Measurements from ENCODE around the gene AGAP1. TPM values are rescaled to one million over a fixed set of nuclear protein-coding genes. Genes with fewer than 3 reads are reported as not detected.

AGAP1 gene
- total RNA-seq, 3 donors from 2014 or later = 1.9 to 2.6 (median 2.1) TPM

DNA sequence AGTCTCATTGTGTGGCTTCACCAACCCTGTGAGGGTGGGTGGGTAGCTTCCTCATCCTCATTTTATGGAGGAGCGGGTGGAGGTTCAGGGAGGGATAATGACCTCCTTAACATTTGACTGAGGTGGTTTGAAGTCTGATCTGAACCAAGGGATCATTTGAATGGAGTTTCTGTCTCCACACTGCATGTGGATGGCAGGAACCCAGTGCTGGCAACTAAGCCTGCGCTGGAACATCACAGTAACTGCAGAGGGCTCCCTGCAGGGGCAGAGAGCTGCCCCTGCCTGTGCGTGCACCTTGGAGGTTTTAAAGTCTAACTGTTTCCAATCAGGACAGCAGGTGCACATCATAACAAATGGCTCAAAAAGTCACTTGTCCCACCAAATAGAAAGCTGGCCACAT, 3.3 kb downstream of the AGAP1 start:
- no peak for ATAC-seq
- DNase-seq = no peak
- no peaks in the 10 kb centered on the region for H3K9me3 Mint-ChIP-seq
- no peak overlapping the region for H3K4me3 Mint-ChIP-seq
- peaks cover 56% of the 10 kb centered on the region for H3K27me3 Mint-ChIP-seq (ENCODE audit: low read depth)
- peaks cover 11% of the 10 kb centered on the region for H3K4me1 Mint-ChIP-seq (ENCODE audit: low read depth)
- H3K36me3 Mint-ChIP-seq (ENCODE audit: insufficient read depth) = no peaks in the 10 kb centered on the region

DNA sequence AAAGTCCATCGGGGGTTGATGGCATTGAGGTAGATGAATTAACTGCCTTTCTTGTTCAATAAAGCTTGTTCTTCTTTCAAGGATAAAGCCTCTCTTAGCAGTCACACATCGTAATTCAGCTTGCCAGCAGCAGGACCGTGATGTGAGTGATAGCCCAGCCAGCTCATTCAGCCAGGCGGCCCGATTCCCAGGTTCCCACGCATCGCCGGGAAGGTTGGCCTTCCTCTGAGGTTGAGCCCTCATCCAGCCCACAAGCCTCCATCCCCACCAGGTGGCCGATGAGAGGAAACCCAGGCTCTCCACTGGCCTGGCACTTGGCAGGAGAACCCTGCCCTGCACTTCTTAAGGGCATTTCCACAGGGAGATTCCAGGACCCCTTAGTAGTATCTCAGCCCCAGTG, 4.7 kb downstream of the AGAP1 start:
- Mint-ChIP-seq H3K4me3 (no peak overlapping the region), H3K36me3 (ENCODE audit: insufficient read depth) (no peaks in the 10 kb centered on the region), H3K9me3 (no peaks in the 10 kb centered on the region), H3K27me3 (ENCODE audit: low read depth) (peaks cover 56% of the 10 kb centered on the region), H3K4me1 (ENCODE audit: low read depth) (peaks cover 7% of the 10 kb centered on the region)
- DNase-seq (no peak), ATAC-seq (no peak)

DNA sequence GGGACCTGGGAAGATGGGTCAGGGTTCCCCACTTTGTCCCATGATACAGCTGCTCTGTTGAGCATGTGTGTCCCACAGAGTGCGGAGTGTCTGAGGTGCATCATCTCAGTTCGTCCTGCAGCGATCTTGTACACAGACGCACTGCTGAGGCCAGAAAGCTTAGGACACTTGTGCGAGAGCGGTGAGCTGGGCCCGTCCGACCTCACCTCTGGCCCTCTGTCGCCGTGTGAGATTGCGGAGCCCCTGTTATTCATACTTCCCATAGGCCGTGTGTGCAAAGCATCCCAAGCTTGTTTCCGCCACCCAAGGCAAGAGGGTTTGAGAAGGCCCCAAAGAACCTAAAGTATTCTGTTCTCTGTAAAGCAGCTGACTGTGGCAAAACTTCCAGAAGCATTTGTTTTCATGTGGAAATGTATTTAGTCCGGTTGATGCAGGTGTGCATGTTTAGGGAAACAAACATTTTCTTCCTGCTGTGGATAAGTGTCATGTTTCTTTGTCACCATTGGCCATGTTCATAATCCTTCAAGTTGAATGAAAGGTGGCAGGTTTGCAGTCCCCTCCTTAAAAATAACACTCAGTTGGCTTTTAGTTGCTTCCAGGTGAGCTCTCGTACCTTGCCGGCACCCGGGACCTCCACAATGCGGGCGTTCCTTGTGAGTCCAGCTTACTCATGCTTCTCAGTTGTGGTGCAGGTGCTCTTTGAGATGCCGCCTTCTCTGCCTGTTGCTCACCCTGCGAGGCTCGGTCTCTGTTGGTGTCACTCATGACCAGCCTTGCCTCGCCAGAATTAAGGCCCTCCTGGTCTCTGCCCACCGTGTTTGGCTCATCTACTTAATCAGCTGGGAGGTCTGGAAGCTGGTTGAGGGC, 5.3 kb downstream of the AGAP1 start:
- Mint-ChIP-seq H3K27me3 (ENCODE audit: low read depth) (peaks cover 61% of the 10 kb centered on the region), H3K4me1 (ENCODE audit: low read depth) (peaks cover 7% of the 10 kb centered on the region), H3K4me3 (no peak overlapping the region), H3K36me3 (ENCODE audit: insufficient read depth) (no peaks in the 10 kb centered on the region), H3K9me3 (no peaks in the 10 kb centered on the region)
- no peak for DNase-seq
- no peak for ATAC-seq

DNA sequence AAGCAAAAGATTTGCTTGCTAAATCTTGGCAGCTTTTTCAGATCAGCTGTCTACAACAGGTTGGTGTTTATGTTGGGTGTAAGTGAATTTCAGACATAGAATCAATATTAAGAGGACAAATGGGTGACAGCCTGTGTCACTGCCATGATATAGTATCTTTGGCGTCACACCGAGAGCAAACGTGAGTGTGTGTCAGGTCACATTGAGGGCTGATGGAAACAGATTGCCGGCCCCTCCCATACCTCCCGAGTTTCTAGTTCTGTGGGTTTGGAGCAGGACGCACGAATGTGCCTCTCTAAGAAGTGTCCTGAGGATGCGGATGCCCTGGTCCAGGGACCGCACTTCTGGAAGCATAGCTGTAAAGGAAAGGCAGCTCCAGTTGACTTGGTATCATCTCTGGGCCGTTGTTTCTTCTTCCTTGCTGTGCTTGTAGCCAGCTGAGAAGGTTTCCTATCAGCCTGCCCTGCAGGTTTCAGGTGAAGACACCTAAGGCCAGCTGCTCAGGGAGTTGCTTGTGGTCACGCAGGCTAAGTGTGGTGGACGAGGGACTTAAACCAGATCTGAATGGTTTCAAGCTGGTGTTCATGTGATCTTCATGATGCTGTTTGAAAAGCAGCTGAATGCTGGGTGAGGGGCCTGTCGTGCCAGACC, 6.4 kb downstream of the AGAP1 start:
- peaks cover 67% of the 10 kb centered on the region for H3K27me3 Mint-ChIP-seq (ENCODE audit: low read depth)
- H3K4me1 Mint-ChIP-seq (ENCODE audit: low read depth) = peaks cover 7% of the 10 kb centered on the region

DNA sequence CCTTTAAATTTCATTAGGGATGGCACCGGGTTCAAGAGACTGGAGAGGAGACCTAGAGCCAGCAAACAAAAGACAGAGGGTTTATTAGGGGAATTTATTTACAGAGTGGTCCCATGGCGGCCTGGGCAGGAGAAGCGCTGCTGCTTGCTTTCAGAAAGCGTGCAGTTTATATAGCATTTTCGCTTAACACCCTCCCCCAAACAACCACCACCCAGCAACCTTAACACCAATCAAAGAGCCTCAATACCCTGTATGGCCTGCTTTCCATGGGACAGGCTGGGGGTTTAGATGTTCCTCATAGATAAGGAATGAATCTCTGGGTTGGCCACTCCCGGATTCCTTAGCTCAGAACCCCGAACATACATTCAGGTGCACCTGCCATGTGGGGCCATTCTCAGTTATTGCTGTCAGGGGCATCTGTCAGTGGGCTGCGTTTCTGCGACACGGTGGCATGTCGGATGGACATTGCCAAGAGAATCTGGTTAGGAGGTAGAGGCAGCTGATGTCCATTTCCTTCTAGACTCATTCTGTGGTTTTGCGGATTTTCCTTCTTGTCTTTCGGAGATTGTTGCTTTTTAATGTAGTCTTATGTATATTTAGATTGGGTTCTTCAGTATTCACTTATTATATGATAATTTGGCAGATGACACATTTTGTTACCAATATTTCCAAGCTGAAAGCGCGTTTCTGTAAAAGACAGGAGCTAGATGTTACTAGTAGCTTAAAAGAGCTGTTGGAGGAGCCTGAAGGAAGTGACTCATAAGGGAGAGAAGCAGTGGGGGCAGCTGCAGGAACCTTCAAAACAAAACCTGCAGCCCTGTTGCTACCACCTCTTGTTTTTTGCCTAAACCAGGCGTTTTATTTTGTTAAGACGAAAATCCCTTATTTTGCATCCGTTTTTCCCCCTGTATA, 7.2 kb downstream of the AGAP1 start:
- Mint-ChIP-seq H3K4me3 (no peak overlapping the region), H3K4me1 (ENCODE audit: low read depth) (peaks cover 3% of the 10 kb centered on the region), H3K36me3 (ENCODE audit: insufficient read depth) (no peaks in the 10 kb centered on the region), H3K27me3 (ENCODE audit: low read depth) (peaks cover 63% of the 10 kb centered on the region), H3K9me3 (no peaks in the 10 kb centered on the region)
- DNase-seq (no peak), ATAC-seq (peak; percentile 75 to 76)

More for the DNA sequence above, 6.4 kb downstream of the AGAP1 start:
- Mint-ChIP-seq H3K36me3 (ENCODE audit: insufficient read depth) (no peaks in the 10 kb centered on the region), H3K9me3 (no peaks in the 10 kb centered on the region), H3K4me3 (no peak overlapping the region)
- ATAC-seq (no peak), DNase-seq (no peak)

DNA sequence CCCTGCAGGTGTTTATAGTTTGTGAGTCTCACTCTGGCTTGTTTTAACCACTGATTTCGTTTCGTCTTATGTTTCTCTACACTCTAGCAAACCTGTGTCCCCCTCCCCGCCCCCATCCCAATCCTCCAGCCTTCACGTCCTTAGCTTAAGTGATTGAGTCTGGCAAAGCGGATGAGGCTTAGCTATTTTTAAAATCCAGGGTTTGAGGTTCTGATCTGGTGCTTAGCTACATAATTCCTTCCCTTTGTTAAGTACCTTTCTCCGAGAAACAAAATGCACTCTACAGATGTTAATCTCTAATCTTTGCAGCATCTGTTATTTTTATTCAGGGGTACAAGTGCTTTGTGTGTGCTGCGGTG, 7.8 kb downstream of the AGAP1 start:
- ATAC-seq = no peak
- Mint-ChIP-seq H3K36me3 (ENCODE audit: insufficient read depth) (no peaks in the 10 kb centered on the region), H3K9me3 (no peaks in the 10 kb centered on the region), H3K4me1 (ENCODE audit: low read depth) (peaks cover 3% of the 10 kb centered on the region), H3K27me3 (ENCODE audit: low read depth) (peaks cover 63% of the 10 kb centered on the region), H3K4me3 (no peak overlapping the region)
- no peak for DNase-seq

DNA sequence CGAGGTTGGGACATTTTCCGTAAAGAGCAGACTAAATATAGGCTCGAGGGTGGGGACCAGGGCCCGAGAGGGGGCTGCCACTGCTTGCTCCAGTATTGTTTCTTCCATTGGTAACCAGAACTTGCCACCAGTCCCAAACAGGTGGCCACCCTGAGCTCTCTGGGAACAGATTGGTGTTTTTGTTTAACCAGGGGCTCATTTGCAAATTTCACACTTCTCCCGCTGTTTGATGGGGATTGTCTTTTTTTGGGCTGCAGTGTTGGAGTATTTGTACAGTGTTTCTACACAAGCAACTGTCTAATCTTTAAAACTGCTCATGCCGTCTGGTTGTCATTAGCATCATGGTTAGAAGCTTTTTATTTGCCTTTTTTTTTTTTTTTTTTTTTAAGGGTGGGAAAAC, 8.5 kb downstream of the AGAP1 start:
- DNase-seq = no peak
- ATAC-seq = no peak
- Mint-ChIP-seq H3K4me1 (ENCODE audit: low read depth) (peaks cover 3% of the 10 kb centered on the region), H3K27me3 (ENCODE audit: low read depth) (peaks cover 61% of the 10 kb centered on the region), H3K9me3 (no peaks in the 10 kb centered on the region), H3K4me3 (no peak overlapping the region), H3K36me3 (ENCODE audit: insufficient read depth) (no peaks in the 10 kb centered on the region)

DNA sequence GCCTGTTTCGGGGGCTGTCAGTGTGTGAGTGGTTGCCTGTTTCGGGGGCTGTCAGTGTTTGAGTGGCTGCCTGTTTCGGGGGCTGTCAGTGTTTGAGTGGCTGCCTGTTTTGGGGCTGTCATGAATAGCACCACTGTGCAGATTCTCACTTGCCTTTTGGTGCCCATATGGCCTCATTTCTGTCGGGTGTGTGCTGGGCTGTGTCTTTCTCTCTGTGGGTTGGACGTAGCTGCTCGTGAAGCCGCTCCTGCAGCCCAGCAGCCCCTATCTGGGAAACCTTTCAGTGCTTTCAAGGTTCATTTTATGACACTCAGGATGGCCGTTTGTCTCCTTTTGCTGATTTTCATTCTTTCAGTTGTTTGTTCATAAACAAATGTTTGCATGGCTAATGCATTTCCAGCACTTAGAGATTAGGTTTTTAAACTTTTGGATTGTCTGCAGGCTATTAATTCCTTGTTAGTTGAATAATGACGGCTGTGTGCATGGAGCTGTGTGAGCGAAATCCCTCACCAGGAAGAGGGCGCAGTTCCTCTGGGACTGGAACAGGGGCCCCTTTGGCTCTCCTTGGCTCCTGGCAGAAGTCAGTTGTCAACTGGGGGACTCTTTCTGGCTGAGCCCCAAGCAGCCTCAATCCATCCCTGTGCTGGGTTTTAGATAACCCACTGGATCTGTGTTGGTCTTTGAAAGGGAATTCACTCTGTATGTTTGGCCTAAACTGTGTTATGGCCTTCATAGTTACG, 10.8 kb downstream of the AGAP1 start:
- H3K9me3 Mint-ChIP-seq = no peaks in the 10 kb centered on the region
- ATAC-seq = no peak
- H3K4me3 Mint-ChIP-seq = no peak overlapping the region
- H3K27me3 Mint-ChIP-seq (ENCODE audit: low read depth) = peaks cover 54% of the 10 kb centered on the region
- no peak for DNase-seq
- peaks cover 3% of the 10 kb centered on the region for H3K4me1 Mint-ChIP-seq (ENCODE audit: low read depth)
- H3K36me3 Mint-ChIP-seq (ENCODE audit: insufficient read depth) = no peaks in the 10 kb centered on the region

DNA sequence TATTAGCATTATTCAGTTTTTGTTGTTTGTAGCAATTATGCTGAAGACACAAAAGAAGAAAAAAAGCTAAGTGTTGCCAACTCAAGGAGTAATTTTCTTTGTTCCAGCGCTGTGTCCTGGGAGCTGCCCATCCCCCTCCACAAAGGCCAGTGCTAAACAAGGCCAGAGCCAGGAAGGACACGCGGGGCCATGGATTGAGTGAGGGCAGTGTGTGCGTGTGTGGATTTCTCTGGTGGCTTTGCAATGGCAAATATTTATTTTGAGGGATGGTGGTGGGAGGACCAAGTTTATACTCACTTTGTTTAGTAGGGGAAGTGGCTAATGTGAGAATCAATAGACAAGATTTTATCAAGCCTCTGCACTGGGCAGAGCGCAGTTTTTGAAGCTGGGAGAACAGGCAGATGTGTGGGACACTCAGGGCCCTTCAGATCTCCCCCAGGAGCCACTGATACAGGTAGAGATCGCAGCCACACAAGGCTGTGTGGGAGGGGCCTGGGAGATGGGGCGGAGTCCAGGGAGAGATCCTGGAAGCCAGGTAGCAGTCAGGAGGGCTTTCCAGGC, 11.4 kb downstream of the AGAP1 start:
- no peaks in the 10 kb centered on the region for H3K9me3 Mint-ChIP-seq
- no peaks in the 10 kb centered on the region for H3K36me3 Mint-ChIP-seq (ENCODE audit: insufficient read depth)
- DNase-seq = no peak
- H3K4me3 Mint-ChIP-seq = no peak overlapping the region
- ATAC-seq = no peak
- H3K27me3 Mint-ChIP-seq (ENCODE audit: low read depth) = peaks cover 55% of the 10 kb centered on the region
- peaks cover 3% of the 10 kb centered on the region for H3K4me1 Mint-ChIP-seq (ENCODE audit: low read depth)

DNA sequence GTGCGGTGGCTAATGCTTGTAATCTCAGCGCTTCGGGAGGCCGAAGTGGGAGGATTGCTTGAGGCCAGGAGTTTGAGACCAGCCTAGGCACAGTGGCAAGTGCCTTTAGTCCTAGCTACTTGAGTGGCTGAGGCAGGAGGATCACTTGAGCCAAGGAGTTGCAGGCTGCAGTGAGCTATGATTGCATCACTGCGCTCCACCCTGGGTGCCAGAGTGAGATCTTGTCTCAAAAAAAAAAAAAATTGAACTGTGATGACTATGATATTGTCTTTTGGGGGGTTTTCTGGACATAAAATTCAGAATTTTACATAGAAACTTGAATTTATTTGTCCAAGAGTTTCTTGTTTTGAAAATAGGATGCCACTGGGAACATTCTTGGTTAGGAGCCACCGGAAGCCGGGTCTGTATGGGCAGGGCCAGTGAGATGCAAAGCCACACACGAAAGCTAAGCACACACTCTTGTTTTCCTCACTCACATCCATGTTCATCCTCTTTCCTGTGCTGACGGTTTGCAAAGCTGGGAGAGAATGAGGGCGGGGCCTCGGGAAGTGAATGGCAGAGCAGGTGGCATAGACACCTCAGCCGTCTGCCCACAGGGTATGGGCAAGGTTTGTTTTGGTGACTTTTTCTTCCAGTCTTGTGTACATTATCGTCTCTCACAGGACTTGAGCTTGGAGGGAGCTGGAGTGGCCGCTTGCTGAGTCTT, 12.6 kb downstream of the AGAP1 start:
- Mint-ChIP-seq H3K4me1 (ENCODE audit: low read depth) (no peaks in the 10 kb centered on the region), H3K36me3 (ENCODE audit: insufficient read depth) (no peaks in the 10 kb centered on the region), H3K4me3 (no peak overlapping the region), H3K9me3 (no peaks in the 10 kb centered on the region), H3K27me3 (ENCODE audit: low read depth) (peaks cover 52% of the 10 kb centered on the region)
- DNase-seq = no peak
- no peak for ATAC-seq

DNA sequence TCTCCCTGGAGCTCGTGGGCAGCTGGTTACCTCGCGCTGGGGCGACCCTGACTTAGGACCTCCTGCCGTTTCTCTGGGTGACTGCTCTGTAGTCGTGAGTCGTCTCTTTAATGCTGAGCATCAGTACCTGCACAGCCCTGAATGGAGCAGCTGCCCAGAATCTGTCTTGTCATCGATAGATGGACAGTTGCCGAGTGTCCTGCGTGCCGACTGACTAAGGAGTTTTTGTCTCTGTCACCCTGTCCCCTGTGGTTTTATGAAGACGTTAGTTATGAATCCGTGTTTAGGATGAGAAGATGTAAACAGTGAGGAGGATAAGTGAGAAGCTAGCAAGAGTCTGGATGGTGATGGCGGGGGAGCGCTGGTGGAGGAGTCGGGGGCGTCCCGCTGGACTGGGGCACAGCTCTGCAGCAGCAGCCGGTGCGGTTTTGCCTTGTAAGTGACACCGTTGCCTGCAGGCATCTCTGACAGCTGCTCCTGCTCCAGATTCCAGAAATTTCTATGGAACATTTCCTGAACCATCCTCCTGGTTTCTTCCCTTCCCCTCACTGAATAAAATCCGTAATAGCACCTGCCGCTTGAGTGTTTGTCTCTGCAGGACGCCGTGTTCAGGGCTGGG, 13.3 kb downstream of the AGAP1 start:
- Mint-ChIP-seq H3K4me3 (no peak overlapping the region), H3K27me3 (ENCODE audit: low read depth) (peaks cover 47% of the 10 kb centered on the region), H3K4me1 (ENCODE audit: low read depth) (no peaks in the 10 kb centered on the region), H3K9me3 (no peaks in the 10 kb centered on the region), H3K36me3 (ENCODE audit: insufficient read depth) (no peaks in the 10 kb centered on the region)
- no peak for DNase-seq
- ATAC-seq = no peak

DNA sequence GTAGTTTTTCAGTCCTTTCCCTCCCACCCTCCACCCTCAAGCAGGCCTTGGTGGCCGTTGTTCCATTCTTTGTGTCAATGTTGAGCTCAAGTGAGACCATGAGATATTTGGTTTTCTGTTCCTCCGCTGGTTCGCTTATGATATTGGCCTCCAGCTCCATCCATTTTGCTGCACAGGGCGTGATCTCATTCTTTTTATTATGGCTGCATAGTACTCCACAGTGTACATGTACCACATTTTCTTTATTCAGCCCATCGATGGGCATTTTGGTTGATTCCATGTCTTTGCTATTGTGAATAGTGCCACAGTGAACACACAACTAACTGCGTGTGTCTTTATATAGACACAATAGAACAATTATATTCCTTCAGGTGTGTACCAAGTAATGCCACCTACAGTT, 14.1 kb downstream of the AGAP1 start:
- Mint-ChIP-seq H3K36me3 (ENCODE audit: insufficient read depth) (no peaks in the 10 kb centered on the region), H3K9me3 (no peaks in the 10 kb centered on the region), H3K4me1 (ENCODE audit: low read depth) (no peaks in the 10 kb centered on the region), H3K27me3 (ENCODE audit: low read depth) (peaks cover 40% of the 10 kb centered on the region), H3K4me3 (no peak overlapping the region)
- no peak for DNase-seq
- ATAC-seq = no peak
